Measurements from ENCODE around the gene KPNA5. TPM values are rescaled to one million over a fixed set of nuclear protein-coding genes. Genes with fewer than 3 reads are reported as not detected.

The KPNA5 gene
- total RNA-seq, 4 donors from 2014 or later: 9.0 to 13.2 (median 11.7) TPM

- TF ChIP-seq CTCF (IDR thresholded peaks at IDR 0.05; ENCODE audit: low read depth): no peak
These were observed 81.2 kb downstream of the KPNA5 start for GRCh38 chr6:116762235-116762634.

GRCh38 chr6:116763048-116763447 is 82.0 kb downstream of the KPNA5 start:
- TF ChIP-seq CTCF (IDR thresholded peaks at IDR 0.05; ENCODE audit: low read depth): no peak

- TF ChIP-seq CTCF (IDR thresholded peaks at IDR 0.05; ENCODE audit: low read depth): no peak
These were observed 83.1 kb downstream of the KPNA5 start for GRCh38 chr6:116763906-116764628.

GRCh38 chr6:116764629-116764960 is 83.6 kb downstream of the KPNA5 start:
- no peak for TF ChIP-seq CTCF (IDR thresholded peaks at IDR 0.05; ENCODE audit: low read depth)

- TF ChIP-seq CTCF (IDR thresholded peaks at IDR 0.05; ENCODE audit: low read depth): no peak
These were observed 84.2 kb downstream of the KPNA5 start, which contains the start of gene FAM162B for GRCh38 chr6:116764961-116765841. Gene FAM162B (minus strand): TSS chr6:116765719. CDS start chr6:116765576, 143 bp downstream.

- no peak for TF ChIP-seq CTCF (IDR thresholded peaks at IDR 0.05; ENCODE audit: low read depth)
These were observed 85.6 kb downstream of the KPNA5 start for GRCh38 chr6:116766506-116767176.

GRCh38 chr6:116767715-116768114 is 86.7 kb downstream of the KPNA5 start:
- no peak for TF ChIP-seq CTCF (IDR thresholded peaks at IDR 0.05; ENCODE audit: low read depth)

Data from subcutaneous adipose tissue (tissue), 4 donors.